HG03378 (cell line): ENCODE data around the gene MAN2A1.

Experiments used
- ATAC-seq: cut with Tn5 transposase; IDR thresholded peaks from one replicate; pipeline ENCODE4 v1.9.1; 2021; ENCODE audit warnings: mild to moderate bottlenecking, moderate library complexity; ENCODE audit not compliant: unreplicated experiment

The MAN2A1 gene

GRCh38 chr5:109900461-109900860, 210.7 kb downstream of the MAN2A1 start:
- ATAC-seq = no peak

DNA sequence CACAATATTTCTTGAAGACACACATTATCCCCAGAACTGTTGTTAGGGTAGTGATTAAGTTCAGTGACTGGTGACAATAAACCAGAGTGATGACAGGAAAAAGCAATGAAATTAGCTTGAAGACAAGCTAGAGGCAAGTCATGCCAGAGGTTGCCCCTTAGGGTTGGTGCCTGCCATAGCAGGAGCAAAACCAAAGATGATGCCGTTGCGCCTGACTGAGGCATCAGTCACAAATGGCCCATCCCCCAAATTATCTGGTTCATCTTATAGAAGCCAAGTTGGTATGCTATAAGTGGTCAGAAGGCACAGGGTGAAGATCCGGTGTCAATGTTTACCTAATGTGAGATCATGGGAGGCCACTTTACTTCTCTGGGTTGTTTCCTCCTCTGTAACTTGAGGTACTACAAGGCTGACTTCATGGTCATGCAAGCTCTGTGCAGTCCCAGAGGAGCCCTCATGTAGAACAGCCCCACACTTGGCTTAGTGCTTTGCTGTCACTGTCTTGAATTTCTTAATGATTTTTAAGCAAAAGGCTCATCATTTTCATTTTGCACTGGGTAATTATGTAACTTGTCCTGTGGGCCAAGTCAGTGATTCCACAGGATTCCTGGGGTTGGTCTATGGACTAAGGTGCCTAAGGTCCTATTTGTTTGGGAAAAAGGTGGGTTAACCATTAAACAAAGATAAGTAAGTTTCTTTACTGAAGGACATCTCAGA, 211.3 kb downstream of the MAN2A1 start:
- no peak for ATAC-seq

DNA sequence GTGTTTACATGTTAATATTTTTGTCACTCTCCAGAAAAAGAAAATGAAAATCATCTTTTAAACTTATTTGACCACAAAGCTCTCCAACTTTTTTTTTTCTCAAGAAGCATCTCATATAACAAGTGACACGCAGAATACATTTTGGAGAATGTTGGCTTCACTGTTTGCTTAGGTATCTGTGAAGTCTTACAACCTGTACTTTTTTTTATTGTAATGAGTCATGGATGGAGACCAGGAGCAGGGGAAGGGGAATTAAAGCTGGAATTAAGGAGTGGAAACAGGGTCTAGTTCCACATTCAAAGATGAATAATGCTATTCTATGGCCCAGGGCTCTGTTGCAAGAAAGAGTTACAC, 211.9 kb downstream of the MAN2A1 start:
- no peak for ATAC-seq

GRCh38 chr5:109903061-109903460, 213.3 kb downstream of the MAN2A1 start:
- no peak for ATAC-seq

DNA sequence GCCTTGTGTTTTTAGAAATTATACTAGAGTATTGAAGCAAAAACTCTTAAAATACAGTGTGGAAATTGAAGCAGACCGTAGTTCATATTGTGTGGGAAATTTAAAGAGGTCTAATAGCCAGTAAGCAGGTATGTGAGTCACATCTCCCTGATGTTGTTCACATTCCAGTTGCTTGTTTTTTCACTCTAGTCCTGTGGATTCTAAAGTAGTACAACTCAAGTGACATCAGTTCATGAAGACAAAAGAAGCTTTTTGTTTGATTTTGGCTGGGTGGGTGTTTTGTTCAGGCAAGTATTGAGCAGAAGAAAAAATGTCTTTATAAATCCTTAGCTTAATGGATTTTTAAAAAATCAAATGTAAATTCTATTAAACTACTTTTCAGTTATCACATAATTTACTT, 216.2 kb downstream of the MAN2A1 start:
- ATAC-seq = no peak

DNA sequence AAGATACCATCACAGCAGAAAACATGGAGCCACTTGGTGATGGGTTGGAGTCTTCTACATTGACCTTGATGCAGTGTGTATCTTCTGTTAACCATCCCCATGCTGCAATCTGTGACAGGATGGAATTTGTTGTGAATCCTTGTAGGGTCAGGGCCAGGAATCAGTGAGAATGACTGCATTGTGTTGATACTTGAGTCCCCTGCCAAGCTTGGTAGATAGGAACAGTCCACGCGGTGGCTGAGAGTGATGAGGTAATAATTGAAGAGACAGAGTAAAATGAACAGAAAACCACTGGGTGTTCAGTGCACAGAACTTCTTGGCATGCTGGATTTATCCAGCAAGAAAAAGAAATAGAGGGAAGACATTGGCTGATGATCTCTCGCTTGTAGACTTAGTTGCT, 217.5 kb downstream of the MAN2A1 start:
- no peak for ATAC-seq

- ATAC-seq = no peak
Observed at GRCh38 chr5:109907731-109908130, 218.0 kb downstream of the MAN2A1 start.

GRCh38 chr5:109908366-109908765, 218.6 kb downstream of the MAN2A1 start:
- no peak for ATAC-seq

DNA sequence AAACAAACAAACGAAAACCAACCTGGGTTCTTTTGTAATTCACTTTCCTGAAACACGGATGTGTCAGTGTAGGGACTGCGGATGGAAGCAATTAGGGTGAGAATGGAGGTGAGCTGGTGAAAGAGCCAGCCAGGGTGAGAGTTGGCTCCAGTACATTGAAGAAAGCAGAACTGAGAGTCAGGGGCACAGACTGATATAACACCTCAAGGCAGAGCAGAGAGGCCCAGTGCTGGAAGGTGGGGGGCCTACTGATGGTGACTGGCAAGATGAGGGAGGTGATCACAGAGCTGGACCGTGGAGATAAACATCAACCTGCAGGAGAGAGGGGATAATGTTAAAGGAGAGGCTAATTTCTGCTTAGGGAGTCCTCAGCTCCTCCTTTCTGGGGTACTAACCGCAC, 221.1 kb downstream of the MAN2A1 start:
- no peak for ATAC-seq

- no peak for ATAC-seq
Observed at GRCh38 chr5:109911731-109912130, 222.0 kb downstream of the MAN2A1 start.

DNA sequence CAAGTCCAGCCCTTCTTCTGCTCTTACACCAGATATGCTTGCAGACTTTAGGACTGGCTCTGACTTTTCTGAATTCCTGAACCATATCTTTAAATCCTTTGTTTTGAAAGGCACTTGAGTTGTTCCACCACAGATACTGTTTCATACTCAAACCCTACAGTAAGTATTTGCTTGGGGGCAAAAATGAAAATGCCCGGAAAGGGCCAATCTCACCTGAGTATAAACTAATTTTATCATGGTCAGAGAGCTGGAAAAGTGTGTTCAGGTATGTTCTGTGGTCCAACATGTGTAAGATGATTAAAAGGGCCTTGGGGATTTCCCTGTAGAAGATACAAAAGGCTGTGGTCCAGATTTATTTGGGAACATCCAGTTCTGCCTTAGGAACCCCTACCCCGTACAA, 225.2 kb downstream of the MAN2A1 start:
- no peak for ATAC-seq

DNA sequence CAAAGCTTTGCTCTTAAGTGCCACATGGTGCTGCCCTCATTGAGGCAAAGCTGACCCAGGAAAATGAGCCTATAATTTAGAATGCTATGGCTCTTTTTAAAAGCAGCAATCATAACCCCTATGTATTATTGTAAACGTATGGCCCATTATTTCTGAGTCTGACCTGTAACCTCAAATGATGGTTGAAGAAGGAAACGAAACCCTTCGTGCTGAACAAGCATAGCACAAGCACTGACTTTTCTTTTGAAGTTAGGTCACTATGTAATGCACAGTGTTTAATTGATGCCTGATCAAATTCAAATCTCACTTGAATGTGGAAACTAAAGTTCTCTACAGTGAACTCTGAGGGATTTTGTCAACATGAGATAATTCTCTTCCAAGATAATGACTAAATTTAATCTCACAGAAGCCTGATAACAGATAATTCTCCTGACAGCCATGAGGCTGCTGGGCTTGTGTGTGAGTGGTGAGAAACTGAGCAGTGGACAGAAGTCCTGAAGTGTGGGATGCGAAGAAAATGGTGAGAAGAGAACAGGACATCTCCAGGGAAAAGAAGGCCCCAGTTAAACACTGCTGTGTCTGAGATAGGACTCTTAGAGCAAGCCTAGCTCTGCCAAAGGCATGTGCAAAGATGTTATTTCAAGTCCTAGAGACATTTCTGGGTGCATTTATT, 226.9 kb downstream of the MAN2A1 start:
- no peak for ATAC-seq
